Epithelial cell of proximal tubule (primary cell): ENCODE results near the gene CAPZB. TPM values are rescaled to one million over a fixed set of nuclear protein-coding genes. Genes with fewer than 3 reads are reported as not detected.

Source experiments
- DNase-seq: peaks from one replicate; pipeline ENCODE4 v3.0.0-alpha.2; 2011; ENCODE audit warnings: low read depth
- H3K4me3 ChIP-seq: 2 replicates; pipeline ENCODE4 v1.5.1; 2011; ENCODE audit warnings: low read depth, mild to moderate bottlenecking, low read length
- CTCF ChIP-seq: conservative IDR thresholded peaks from 2 replicates; pipeline ENCODE4 v1.5.1; 2012; ENCODE audit warnings: low read depth, mild to moderate bottlenecking, low read length
- total RNA-seq: library from RNA; depleted of rRNA; stranded (reverse); fragments of >200 nt; gene quantifications from 2 replicates; pipeline ENCODE4 v1.2.3, GENCODE V29; 2015

The CAPZB gene
- total RNA-seq, 1 donor from 2014 or later: 74.9 TPM

DNA sequence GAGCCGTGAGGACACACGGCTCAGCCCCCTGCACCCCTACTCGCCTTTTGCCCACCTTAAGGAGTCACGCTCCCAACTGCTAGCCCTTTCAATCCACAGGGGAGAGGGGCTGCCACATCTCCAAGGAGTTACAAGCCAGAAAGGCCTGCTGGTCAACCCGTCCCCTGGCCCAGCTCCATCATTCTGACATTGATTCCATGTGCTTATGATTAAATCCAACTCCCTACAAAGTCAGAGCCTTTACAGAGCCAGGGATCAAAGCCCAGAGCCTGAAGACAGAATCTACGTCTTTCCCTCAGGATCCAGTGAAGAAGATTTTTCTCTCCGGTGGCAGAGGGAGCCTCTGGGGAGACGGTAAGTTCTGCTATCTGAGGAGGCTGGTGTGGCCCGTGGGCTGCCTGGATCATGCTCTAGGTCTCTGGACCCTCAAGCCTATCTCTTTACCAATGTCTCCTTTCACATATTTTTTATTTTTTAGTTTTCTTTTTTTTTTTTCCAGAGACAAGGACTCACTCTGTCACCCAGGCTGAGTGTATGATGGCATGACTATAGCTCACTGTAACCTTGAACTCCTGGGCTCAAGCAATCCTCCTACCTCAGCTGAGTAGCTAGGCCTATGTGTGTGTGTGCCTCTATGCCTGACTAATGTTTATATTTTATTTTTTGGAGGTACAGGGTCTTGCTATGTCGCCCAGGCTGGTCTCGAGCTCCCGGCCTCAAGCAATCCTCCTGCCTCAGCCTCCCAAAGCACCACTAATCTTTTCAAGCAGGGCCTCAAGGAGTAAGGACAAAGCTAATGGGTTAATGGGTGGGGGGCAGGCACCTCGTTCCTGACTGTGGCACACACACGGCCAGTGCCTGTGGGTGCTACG, 111.9 kb downstream of the CAPZB start:
- H3K4me3 ChIP-seq: no peak overlapping the region
- TF ChIP-seq CTCF: no peak
- no peak for DNase-seq

- H3K4me3 ChIP-seq: no peak overlapping the region
- TF ChIP-seq CTCF: no peak
- no peak for DNase-seq
These were observed 112.7 kb downstream of the CAPZB start for GRCh38 chr1:19372602-19373001.

DNA sequence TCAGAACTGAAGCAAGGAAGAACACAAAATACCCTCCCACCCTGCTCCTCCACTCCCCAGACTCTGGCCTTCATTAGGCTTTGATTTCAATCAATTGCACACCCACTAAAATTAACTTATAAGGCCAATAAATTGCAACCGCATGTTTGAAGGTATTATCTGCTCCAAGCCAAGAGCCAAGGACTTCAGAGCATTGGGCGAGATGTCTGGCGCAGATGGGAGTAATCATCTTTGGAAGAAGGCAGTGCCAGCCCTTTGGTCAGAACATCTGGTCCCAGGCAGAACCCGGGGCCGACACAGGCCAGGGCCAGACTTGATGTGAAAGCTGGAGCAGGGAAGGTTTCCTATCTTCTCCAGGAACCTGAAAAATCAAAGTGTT, 113.2 kb downstream of the CAPZB start:
- no peak overlapping the region for H3K4me3 ChIP-seq
- no peak for DNase-seq
- TF ChIP-seq CTCF: no peak

GRCh38 chr1:19371226-19372135, 113.9 kb downstream of the CAPZB start:
- no peak overlapping the region for H3K4me3 ChIP-seq
- no peak for TF ChIP-seq CTCF
- DNase-seq: no peak

- TF ChIP-seq CTCF: no peak
- no peak for DNase-seq
- H3K4me3 ChIP-seq: no peak overlapping the region
These were observed 114.7 kb downstream of the CAPZB start for GRCh38 chr1:19370453-19371170.

- H3K4me3 ChIP-seq: no peak overlapping the region
- no peak for DNase-seq
- no peak for TF ChIP-seq CTCF
These were observed 115.8 kb downstream of the CAPZB start for GRCh38 chr1:19369396-19370090.
